DND-41 (cell line): ENCODE data around the gene CYB5R4.

Experiments used
- CTCF ChIP-seq: IDR thresholded peaks from 2 replicates; pipeline ENCODE4 v1.5.1; 2012; ENCODE audit warnings: borderline replicate concordance, low read length, moderate library complexity, mild to moderate bottlenecking; ENCODE audit not compliant: poor library complexity, severe bottlenecking; ENCODE audit errors: extremely low read depth
- EZH2 ChIP-seq: IDR thresholded peaks from 3 replicates; pipeline ENCODE4 v1.6.1; 2012; ENCODE audit warnings: borderline replicate concordance, low read depth, mild to moderate bottlenecking, moderate library complexity, low read length, inconsistent platforms; ENCODE audit not compliant: severe bottlenecking

GRCh38 chr6:83878902-83879644 lies 19.6 kb downstream of the CYB5R4 start:
- no peak for TF ChIP-seq CTCF
- TF ChIP-seq EZH2: no peak
